ENCODE results near the gene CMTM8. TPM values are rescaled to one million over a fixed set of nuclear protein-coding genes. Genes with fewer than 3 reads are reported as not detected.

Gene CMTM8
- total RNA-seq, 1 donor from 2014 or later, result 0.24 TPM

- no peak overlapping the region for H3K4me3 Mint-ChIP-seq
- H3K36me3 Mint-ChIP-seq (ENCODE audit: low read depth), result no peaks in the 10 kb centered on the region
- H3K9me3 Mint-ChIP-seq, result peaks cover 7% of the 10 kb centered on the region
- H3K27ac Mint-ChIP-seq, result no peak overlapping the region
- no peaks in the 10 kb centered on the region for H3K4me1 Mint-ChIP-seq
- no peak for TF ChIP-seq CTCF (IDR thresholded peaks at IDR 0.05)
- intact Hi-C loops (cut with micrococcal nuclease), result no loop called here
- CTCF ChIA-PET, result no interaction called here
- DNase-seq, result no peak
- ATAC-seq (ENCODE audit: low read depth), result no peak
- H3K27me3 Mint-ChIP-seq, result peaks cover 18% of the 10 kb centered on the region
- POLR2A ChIA-PET, result interaction anchor here (0.6 kb wide), 1 partner anchor 482 kb away, joined by 4 read pairs; no protein-coding TSS in a partner anchor
Measured at GRCh38 chr3:32217339-32217738, 21.1 kb upstream of the CMTM8 start.

- no peak for ATAC-seq (ENCODE audit: low read depth)
- peaks cover 21% of the 10 kb centered on the region for H3K27me3 Mint-ChIP-seq
- TF ChIP-seq CTCF (IDR thresholded peaks at IDR 0.05), result no peak
- no peak overlapping the region for H3K4me3 Mint-ChIP-seq
- intact Hi-C loops (cut with micrococcal nuclease), result no loop called here
- peaks cover 7% of the 10 kb centered on the region for H3K9me3 Mint-ChIP-seq
- H3K36me3 Mint-ChIP-seq (ENCODE audit: low read depth), result no peaks in the 10 kb centered on the region
- H3K27ac Mint-ChIP-seq, result no peak overlapping the region
- ChIA-PET CTCF (no interaction called here), POLR2A (no interaction called here)
- H3K4me1 Mint-ChIP-seq, result no peaks in the 10 kb centered on the region
- no peak for DNase-seq
Measured at GRCh38 chr3:32219537-32219936, 18.9 kb upstream of the CMTM8 start.

GRCh38 chr3:32220006-32220405 is 18.5 kb upstream of the CMTM8 start:
- Mint-ChIP-seq H3K27me3 (peaks cover 24% of the 10 kb centered on the region), H3K9me3 (peaks cover 7% of the 10 kb centered on the region), H3K27ac (no peak overlapping the region), H3K36me3 (ENCODE audit: low read depth) (no peaks in the 10 kb centered on the region), H3K4me1 (no peaks in the 10 kb centered on the region), H3K4me3 (no peak overlapping the region)
- POLR2A ChIA-PET, result no interaction called here
- no peak for TF ChIP-seq CTCF (IDR thresholded peaks at IDR 0.05)
- DNase-seq (no peak), ATAC-seq (ENCODE audit: low read depth) (no peak)
- intact Hi-C loops (cut with micrococcal nuclease), result no loop called here
- CTCF ChIA-PET, result no interaction called here

GRCh38 chr3:32222950-32223349 is 15.5 kb upstream of the CMTM8 start:
- ChIA-PET POLR2A (no interaction called here), CTCF (no interaction called here)
- no peaks in the 10 kb centered on the region for H3K4me1 Mint-ChIP-seq
- H3K36me3 Mint-ChIP-seq (ENCODE audit: low read depth), result no peaks in the 10 kb centered on the region
- no peak for DNase-seq
- no peak overlapping the region for H3K27ac Mint-ChIP-seq
- H3K9me3 Mint-ChIP-seq, result peaks cover 7% of the 10 kb centered on the region
- intact Hi-C loops (cut with micrococcal nuclease), result no loop called here
- ATAC-seq (ENCODE audit: low read depth), result no peak
- H3K27me3 Mint-ChIP-seq, result peaks cover 22% of the 10 kb centered on the region
- TF ChIP-seq CTCF (IDR thresholded peaks at IDR 0.05), result no peak
- H3K4me3 Mint-ChIP-seq, result no peak overlapping the region

- Mint-ChIP-seq H3K27me3 (peaks cover 19% of the 10 kb centered on the region), H3K9me3 (peaks cover 7% of the 10 kb centered on the region), H3K27ac (no peak overlapping the region), H3K4me3 (no peak overlapping the region), H3K36me3 (ENCODE audit: low read depth) (no peaks in the 10 kb centered on the region), H3K4me1 (no peaks in the 10 kb centered on the region)
- no peak for TF ChIP-seq CTCF (IDR thresholded peaks at IDR 0.05)
- ChIA-PET POLR2A (no interaction called here), CTCF (interaction anchor here (0.8 kb wide), 1 partner anchor 17 kb away, joined by 3 read pairs; no protein-coding TSS in a partner anchor)
- ATAC-seq (ENCODE audit: low read depth) (no peak), DNase-seq (no peak)
- intact Hi-C loops (cut with micrococcal nuclease), result no loop called here
Measured at GRCh38 chr3:32224016-32224516, 14.4 kb upstream of the CMTM8 start.

All from activated B cell treated with CpG ODN at 0.5 μM for 24 hours (primary cell).